GM12801 (cell line): ENCODE results near the gene PXMP2.

Experiments used
- TF ChIP-seq, protein P1 (sequence below): IDR thresholded peaks from one replicate; pipeline ENCODE4 v1.5.1; 2011; ENCODE audit warnings: control low read depth; ENCODE audit not compliant: insufficient read length; ENCODE audit errors: extremely low read depth

Gene PXMP2

DNA sequence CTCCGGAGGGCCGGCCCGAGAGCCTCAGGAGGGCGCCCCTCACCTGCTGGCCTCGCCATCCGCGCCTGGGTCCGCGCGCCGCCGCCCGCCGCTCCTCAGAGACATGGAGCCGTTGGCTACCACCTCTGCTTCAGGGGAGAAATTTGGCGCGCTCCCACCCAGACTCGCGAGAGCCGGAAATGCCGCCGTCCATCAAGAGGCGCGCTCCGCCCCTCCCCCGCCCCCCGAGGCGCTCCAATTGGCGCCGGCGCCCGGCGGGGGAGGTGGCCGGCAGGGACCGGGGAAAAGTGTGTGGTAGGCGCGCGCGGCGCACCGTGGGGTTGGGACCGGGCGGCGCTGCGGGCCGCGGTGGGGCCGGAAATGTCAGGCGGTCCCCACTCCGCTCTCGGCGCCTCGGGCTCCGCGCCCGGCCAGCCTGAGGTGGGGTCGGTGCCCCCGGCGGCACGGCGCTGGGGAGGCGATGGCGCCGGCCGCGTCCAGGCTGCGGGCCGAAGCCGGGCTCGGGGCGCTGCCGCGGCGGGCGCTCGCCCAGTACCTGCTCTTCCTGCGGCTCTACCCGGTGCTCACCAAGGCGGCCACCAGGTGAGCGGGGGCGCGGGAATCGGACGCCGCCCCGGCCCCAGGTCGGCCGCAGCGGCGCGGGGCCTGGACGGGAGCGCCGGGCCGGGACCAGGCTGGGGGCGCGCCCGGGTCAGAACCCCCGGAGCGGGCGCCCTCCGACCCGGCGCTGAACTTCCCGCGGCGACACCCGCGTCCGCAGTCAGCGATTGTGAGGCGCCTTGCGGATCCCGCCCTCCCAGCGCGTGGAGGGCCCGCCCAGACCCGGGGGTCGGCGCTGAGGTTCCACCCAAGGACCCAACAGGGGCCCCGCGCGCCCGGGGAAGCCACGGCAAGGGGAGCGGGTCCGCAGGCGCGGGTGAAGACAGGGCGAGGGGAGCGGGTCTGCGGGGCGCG is at the start of gene PXMP2, which contains the start of gene POLE:
PXMP2 (plus strand) TSS at position 377 of the 954 bp plus-strand sequence; CDS start at position 461, 84 bp downstream.
POLE (minus strand) TSS at position 132 of the 954 bp plus-strand sequence; CDS start at position 105, 27 bp downstream.
- TF ChIP-seq, protein P1, sequence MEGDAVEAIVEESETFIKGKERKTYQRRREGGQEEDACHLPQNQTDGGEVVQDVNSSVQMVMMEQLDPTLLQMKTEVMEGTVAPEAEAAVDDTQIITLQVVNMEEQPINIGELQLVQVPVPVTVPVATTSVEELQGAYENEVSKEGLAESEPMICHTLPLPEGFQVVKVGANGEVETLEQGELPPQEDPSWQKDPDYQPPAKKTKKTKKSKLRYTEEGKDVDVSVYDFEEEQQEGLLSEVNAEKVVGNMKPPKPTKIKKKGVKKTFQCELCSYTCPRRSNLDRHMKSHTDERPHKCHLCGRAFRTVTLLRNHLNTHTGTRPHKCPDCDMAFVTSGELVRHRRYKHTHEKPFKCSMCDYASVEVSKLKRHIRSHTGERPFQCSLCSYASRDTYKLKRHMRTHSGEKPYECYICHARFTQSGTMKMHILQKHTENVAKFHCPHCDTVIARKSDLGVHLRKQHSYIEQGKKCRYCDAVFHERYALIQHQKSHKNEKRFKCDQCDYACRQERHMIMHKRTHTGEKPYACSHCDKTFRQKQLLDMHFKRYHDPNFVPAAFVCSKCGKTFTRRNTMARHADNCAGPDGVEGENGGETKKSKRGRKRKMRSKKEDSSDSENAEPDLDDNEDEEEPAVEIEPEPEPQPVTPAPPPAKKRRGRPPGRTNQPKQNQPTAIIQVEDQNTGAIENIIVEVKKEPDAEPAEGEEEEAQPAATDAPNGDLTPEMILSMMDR: no peak

DNA sequence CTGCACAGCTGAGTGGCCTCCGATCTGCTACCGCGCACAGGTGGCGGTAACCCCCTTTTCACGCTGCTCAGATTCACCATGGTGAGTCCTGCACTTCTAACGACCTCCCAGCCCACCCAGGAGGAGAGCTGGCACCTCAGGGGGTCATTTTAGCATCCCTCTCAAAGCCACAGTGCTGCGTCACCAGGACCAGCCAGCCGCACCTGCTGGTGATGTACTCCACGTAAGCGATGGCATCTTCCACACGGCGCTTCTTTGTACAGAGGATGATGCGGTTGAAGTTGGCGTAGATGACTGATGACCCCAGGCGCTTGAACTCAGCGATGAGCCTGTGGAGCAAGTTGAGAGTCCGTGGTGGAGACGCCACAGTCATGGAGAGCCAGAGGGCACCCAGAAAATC is 49.6 kb upstream of the PXMP2 start:
- TF ChIP-seq, protein P1: no peak

GRCh38 chr12:132638541-132639408 is 48.6 kb upstream of the PXMP2 start:
- TF ChIP-seq, protein P1: no peak

GRCh38 chr12:132639956-132640520 is 47.3 kb upstream of the PXMP2 start:
- TF ChIP-seq, protein P1: no peak

- TF ChIP-seq, protein P1: no peak
Measured at GRCh38 chr12:132640936-132641335, 46.5 kb upstream of the PXMP2 start.

DNA sequence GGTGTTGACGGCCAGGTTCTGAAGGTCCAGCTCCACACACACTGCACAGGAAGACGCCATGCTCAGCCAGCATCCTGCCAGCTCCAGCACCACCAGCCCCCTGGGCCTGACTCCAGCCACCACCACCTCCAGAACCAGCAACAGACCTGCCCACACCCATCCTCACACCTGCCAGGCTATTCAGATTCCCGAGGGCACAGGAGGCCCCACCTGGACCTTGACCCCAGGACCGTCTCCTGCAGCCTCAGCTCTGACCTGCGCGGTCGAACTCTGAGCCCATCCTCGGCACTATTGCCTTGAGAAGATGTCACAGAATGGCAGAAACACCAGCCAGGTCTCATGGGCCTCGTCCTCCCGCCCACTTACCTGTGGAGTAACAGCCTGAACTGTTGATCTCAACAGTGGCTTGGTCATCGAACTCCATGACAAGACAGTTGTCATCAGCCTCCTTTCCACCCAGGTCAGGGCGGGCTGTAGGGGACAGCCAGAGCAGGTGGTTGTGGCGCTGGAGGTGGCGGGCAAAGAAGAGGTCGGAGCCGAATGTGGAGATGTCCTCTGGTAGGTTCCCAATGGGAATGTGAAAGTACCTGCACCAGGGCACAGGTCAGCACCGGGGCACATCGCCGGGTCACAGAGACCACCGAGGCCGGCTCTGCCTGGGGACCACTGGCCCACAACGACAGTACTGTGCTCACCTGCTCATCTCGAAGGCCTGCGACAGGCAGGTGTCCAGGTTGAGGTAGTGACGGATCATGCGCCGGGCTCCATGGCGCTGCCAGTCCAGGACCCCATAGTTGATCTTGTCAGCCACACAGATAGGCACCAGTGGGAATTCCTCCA is 45.4 kb upstream of the PXMP2 start:
- TF ChIP-seq, protein P1: no peak
